ENCODE measurements around the gene PPP2R5C.
"Not testable (repeated sequence)": the region's sequence is repeated elsewhere in the genome, so short reads cannot be mapped to it uniquely, and the experiment has no call there.

PPP2R5C gene

DNA sequence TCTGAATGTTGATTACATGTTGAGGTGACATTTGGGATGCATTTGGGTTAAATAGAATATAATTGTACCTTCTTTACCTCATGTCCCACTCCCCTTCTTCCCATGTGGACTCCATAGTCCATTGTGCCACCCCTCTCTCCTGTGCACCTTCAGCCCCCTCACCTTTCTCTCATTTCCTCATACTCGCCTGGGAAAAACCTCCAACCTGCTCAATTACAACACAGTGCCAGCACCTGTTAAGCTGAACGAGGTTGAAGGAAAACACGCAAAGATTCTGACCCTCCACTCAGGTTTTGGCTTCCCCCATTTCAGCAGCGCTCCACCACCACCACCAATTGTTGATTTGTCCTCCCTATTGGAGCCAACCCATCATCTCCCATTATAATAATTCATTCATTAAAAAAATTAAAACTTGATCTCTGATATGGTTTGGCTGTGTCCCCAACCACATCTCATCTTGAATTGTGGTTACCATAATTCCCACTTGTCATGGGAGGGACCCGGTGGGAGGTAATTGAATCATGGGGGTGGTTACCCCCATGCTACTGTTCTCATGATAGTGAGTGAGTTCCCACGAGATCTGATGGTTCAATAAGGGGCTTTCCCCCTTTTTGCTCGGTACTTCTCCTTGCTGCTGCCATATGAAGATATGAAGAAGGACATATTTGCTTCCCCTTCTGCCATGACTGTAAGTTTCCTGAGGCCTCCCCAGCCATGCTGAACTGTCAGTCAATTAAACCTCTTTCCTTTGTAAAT lies 33.7 kb upstream of the PPP2R5C start:
- no peak for DNase-seq

DNA sequence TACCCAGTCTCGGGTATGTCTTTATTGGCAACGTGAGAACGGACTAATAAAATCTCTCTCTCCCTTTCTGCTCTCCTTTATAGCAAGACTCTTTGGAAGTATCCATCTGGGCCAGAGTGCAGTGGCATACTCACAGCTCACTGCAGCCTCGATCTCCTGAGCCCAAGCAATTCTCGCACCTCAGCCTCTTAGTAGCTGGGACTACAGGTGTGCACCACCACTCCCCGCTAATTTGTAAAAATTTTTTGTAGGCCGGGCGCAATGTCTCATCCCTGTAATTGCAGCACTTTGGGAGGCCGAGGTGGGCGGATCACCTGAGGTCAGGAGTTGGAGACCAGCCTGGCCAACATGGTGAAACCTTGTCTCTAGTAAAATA lies 33.2 kb upstream of the PPP2R5C start:
- DNase-seq: no peak

DNA sequence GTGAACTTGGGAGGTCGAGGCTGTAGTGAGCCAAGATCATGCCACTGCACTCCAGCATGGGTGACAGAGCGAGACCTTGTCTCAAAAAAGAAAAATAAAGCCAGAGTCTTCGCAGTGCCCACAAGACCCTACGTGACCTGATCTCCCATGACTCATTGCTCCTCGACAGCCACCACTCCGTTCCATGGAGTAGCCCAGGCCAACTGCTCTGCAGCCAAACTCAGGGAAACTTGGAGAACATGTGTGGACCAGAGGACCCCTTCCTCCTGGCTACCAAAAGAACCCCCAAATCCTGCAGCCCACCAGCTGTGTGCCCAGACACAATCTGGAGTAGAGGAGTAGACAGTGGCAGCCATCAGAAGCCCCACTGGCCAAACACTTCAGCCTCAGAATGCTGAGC lies 32.1 kb upstream of the PPP2R5C start:
- no peak for DNase-seq

DNA sequence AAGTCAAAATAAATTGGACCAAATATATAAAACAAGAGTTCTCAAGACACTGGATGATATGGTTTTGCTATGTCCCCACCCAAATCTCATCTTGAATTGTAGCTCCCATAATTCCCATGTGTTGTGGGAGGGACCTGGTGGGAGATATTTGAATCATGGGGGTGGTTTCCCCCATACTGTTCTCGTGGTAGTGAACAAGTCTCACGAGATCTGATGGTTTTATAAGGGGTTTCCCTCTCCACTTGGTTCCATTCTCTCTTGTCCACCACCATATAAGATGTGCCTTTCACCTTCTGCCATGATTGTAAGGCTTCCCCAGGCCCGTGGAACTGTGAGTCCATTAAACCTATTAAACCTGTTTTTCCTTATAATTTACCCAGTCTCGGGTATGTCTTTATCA lies 31.4 kb upstream of the PPP2R5C start:
- not testable (repeated sequence) for DNase-seq

DNA sequence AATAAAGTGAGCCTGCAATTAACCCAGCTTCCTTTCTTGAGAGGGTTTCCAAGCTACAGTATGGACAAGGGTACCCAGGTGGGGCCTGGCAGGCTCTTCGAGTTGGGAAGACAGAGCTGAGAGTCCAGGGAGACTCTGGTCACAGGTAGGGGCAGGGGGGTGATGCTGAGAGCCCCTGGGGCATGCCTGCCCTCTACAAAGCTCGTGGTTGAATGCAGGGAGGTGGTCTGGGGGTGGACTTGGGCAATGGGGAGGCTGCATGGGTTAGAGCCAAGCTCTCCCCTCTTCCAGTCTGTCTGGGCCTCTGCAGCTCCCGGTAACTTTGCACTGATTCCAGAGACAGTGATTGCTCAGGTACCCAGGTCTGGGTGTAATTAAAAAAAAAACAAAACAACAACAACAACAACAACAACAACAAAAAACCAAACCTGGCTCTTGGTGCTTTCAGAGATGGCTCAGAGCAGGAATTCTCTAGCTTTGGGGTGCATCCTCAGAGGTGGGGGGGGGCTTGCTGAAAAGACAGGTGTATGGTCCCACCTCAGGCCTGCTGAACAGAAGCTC lies 30.8 kb upstream of the PPP2R5C start:
- DNase-seq: no peak

DNA sequence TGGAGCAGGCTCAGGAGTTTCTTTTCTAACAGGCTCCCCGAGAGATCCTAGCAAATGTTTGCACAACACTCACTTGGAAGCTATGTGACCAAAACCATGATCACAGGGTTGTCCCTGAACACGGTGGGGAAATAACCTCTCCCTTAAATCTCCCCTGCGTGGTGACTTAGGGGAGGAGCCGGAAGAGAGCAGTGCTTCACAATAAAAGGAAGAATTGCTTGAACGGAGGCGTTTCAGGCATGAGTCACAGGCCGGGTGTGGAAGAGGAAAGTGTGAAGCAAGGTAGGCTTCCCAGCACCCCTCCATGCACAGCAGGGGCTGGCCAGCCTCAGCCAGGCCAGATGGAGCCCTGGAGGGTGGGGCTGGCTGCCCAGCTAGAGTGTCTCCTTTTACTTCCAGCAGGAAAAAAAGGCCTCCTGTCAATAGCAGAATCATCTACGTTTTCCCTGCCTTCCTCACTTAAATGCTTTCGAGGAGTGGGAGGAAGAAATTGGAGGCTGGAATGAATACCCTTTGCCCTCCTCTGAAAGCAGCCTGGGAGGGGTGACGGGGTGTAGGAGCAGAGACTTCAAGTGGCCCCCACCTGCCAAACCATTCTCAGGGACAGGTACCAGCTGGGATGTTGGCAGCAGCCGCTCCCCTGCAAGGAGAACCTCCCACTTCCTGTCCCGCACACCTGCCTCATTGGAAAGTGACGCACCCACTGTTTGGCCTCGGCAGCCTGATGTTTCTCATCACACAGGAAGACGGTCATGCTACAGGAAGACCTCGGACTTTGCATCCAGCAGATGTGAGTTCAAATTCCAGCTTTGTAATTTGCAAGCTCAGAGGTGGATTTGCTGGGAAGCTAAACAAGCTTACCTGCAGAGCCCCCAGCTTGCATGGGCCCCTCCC lies 30.1 kb upstream of the PPP2R5C start:
- peak; percentile 86 for DNase-seq

DNA sequence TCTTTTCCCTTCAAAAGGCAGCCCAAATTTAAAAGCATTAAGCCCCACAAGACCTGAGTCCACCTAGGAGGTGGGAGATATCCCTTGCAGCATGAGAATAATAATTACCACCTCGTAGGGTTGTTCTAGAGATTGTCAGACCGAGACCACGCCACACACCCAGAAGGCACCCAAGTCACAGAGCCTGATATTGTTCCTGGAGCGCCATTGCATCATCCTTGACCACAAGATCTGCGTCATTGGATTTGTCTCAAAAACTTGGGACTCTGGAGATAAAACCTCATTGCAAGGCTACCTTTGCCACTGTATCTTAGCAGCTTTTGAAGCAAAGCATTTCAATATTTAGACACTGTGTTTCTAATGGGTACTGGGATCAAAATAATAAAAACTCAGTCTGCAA lies 29.4 kb upstream of the PPP2R5C start:
- no peak for DNase-seq

DNA sequence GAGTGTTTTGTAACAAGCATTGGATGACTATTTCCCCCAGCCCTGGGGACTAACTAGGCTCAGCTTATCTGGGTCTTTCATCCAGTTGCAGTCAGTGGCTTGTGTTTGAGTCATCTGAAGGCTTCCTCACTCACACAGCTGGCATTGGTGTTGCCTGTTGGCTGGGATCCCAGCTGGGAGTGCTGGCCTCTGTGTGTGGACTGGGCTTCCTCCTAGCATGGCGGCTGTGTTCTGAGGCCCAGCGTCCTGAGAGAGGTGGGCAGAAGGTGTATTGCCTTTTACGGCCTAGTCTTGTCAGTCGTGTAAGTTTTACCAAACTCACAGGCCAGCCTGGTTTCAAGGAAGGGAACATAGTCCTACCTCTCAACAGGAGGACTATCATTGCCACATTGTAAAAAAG lies 28.3 kb upstream of the PPP2R5C start:
- DNase-seq: no peak

DNA sequence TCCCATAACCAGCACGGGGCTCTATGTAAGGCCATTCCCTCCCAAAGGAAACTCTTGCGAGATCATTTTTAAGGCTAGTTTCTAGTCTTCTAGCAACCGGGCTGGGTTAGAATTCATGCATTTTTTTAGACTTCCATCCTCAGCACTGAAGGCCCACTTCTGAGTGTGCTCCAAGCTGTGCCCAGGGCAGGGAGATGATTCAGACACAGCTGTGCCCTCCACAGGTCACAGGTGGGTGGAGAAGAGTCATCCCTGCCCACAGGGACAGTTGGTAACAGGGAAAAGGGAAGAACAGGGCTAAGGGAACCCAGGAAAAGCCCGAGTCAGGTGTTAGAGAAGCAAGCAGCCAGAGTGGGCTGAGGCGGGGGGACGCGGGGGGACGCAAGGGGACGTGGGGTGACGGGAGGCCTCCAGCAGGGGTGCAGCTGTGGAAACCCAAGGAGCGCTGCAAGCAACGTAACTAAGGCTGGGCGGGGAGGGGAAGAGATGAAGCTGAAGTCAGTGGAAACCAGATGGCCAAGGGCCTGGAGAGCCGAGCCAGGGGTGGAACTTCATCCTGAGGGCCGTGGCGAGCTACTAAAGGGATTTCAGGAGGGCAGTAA lies 27.2 kb upstream of the PPP2R5C start:
- DNase-seq: no peak

DNA sequence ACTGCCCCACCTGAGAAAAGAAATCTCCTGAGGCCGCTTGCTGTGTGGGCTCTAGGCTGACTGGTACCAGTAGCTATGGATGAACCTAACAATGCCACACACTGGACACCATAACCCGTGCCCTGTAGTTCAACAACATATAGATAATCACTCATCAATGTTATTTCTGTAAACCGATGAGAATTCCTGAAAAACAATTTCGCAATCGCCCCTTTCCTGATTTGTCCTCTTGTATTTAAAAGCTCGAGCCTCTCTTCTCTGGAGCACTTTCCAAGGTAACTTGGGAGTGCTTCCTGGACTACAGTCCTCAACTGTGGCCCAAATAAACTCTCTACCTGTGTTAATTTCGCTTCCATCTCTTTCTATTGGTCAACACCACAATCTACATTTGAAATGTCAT lies 26.1 kb upstream of the PPP2R5C start:
- DNase-seq: no peak

DNA sequence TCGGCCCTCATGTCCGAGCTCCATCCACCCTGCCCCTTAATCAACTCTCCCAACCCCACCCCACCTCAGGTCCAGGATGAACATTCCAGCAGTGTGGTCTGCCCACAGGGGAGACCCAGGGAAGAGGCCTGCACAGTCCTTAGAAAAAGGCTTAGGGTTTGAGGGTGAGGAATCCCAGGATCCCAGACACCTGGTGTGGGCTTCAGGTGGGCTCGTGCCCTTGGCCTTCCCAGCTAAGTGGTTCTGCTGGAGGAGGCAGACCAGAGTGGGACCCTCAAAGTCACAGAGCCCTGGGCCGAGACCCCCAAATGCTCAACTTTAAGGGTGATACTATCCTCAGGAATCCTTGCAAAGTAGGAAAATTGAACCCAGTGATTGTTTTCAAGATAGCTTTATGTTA lies 25.4 kb upstream of the PPP2R5C start:
- DNase-seq: no peak

DNA sequence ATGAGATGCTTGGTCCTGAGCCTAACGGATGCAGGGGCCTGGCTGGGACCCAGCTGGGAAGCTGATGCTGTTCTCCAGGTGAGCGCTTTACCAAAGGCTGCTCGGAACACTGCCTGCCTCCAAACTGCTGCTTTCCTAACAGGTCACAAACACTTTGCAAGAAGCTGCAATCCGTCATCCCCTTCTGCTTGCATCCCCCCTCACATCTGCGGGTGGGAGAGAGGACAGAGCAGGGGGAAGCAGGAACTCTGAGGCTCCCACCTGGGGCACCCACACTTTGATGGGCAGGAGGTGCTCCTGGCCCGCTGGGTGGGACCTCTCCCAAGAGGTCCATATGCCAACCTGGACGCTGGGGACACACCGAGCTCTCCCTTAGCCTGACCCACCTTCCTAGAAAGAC lies 24.9 kb upstream of the PPP2R5C start:
- no peak for DNase-seq

DNA sequence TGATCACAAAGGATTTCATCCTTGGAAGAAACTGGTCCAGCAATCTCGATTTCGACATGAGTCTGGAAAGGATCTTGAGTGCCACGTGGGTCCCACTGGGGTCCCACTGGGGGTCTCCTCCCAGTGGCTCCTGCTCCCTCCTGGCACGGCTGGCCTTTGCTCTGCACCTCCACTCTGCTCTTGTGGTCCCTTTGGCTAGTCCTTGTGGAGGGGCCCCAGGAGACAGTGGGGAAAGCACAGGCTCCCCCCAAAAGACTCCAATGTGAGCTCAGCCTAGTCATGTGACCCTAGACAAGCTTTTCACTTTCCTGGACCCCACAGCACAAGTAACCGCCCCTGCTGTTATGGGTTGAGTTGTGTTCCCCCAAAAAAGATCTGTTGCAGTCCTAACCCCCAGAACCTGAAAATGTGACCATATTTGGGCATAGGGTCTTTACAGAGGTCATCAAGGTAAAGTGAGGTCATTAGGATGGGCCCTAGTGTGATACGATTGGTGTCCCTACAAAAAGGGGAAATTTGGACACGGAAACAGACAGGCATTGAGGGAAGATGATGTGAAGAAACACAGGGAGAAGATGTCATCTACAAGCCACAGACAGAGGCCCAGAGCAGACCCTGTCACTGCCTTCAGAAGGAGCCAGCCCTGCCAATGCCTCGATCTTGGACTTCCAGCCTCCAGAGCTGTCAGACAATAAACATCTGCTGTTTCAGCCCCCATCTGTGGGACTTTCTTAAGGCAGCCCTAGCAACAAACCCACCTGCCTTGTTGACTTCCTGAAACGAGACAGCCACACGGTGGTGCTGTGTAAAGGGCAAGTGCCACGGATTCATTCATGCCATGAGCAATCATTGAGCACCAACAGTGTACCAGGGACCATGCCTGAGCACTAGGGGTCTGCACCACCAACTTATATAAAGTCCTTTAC lies 23.8 kb upstream of the PPP2R5C start:
- DNase-seq: no peak

DNA sequence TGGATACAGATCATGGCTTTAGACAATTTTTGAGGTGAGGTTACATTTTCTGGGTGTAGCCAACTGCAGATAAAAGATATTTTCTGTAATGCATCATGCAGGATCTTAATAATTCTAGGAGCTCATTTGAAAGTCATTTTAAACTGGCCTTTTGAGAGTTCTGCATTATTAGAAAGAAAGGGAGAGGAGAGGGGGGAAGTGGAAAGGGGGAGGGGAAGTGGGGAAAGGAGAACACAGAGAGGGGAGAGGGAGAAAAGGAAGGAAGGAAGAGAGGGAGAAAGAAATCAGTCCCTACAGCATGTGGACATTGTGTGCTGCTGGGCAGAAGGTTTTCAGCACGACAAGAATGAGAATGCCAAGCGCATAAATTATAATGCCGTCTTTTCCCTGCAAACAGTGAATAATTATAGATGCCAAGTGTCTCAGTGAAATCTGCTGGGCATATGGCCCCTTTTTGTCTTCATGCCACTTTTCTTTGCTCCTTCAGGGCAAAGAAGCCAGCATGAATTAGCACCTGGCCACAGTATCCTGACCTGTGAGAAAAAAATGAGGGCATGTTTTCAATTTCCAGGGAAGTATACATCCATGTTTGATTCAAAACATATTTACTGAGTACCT lies 22.7 kb upstream of the PPP2R5C start:
- DNase-seq: no peak

DNA sequence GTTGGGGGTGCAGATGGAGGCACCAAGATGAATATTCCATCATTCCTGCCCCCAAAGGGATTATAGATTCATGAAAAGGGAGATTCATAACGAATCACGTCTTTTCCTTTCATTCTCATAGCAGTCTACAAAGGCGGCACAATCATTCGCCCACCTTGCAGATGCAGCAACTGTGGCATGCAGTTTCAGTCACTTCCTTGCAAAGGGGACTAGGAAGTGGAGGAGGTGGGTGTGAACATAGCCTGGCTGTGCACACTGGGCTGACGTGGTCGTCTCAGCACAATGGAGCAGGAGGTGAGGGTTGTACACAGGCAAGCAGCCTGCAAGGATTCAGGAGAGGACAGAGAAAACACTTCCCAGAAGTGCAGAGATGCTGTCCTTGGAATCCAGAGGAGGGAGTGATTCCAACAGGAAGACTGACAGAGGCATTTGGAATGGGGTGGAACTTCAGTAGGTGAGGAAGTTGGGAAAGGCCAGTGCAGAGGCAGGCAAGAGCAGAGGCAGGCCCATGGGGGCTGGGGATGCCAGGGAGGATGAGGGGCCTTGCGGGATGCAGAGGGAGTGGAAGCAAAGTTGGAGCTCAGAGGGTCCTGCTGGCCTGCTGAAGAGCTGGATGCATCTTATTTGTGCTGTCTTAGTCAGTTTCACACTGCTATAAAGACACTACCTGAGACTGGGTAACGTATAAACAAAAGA lies 21.9 kb upstream of the PPP2R5C start:
- no peak for DNase-seq

DNA sequence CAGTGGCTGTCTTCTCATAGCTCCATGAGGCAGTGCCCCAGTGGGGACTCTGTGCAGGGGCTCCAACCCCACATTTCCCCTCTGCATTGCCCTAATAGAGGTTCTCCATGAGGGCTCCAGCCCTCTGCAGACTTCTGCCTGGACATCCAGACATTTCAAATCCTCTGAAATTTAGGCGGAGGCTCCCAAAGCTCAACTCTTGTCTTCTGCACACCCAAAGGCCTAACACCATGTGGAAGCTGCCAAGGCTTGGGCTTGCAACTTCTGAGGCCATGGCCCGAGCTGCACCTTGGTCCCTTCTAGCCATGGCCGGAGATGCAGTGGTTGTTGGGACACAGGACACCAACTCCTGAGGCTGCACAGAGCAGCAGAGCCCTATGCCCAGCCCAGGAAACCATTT lies 20.5 kb upstream of the PPP2R5C start:
- DNase-seq: no peak

DNA sequence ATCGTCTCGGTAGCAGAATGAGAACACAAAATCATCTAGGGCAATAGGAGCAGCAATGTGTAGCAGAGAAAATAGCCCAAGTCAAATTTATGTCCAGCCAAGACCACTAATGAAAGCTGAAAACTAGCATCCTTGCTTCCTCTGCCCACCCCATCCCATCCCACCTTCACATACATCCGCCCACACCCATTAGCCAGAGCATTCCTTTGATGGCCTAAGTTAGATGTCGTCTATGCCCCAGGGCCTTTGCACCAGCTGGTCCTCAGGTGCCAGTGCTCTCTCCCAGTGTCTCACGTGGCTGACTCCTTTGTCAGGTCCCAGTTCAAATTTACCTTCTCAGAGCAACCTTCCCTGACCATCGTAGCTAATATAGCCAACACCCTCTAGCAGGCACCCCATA lies 17.8 kb upstream of the PPP2R5C start:
- DNase-seq: no peak

DNA sequence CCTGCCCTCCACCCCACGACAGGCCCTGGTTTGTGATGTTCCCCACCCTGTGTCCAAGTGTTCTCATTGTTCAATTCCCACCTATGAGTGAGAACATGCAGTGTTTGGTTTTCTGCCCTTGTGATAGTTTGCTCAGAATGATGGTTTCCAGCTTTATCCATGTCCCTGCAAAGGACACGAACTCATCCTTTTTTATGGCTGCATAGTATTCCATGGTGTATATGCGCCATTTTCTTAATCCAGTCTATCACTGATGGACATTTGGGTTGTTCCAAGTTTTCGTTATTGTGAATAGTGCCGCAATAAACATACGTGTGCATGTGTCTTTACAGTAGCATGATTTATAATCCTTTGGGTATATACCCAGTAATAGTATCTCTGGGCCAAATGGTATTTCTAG lies 17.1 kb upstream of the PPP2R5C start:
- DNase-seq: not testable (repeated sequence)

DNA sequence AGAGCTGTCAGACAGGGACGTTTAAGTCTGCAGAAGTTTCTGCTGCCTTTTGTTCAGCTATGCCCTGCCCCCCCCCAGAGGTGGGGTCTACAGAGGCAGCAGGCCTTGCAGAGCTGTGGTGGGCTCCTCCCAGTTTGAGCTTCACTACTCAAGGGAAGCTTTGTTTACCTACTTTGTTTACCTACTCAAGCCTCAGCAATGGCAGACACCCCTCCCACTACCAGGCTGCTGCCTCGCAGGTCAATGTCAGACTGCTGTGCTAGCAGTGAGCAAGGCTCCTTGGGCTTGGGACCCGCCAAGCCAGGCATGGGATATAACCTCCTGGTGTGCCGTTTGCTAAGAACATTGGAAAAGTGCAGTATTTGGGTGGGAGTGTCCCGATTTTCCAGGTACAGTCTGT lies 11.8 kb upstream of the PPP2R5C start:
- not testable (repeated sequence) for DNase-seq

DNA sequence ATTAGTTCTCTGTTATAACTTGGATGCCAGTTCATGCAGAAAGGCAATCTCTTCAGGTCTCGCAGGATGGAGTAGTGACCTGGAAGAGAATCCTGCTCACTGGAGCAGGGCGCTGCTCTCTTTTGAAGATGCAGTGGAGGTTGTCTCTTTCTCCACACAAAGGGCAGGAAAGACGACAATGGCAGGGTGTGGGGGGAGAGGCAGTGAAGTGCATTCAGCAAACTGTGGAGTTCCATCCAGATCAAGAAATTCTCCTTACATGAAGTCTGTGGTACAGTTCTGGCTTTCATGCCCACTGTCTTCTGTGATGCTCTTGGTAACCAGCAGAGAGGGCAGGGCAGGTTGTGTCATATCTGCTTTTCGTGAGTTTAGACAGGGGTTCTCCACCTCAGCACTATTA lies 6.6 kb upstream of the PPP2R5C start:
- no peak for DNase-seq

DNA sequence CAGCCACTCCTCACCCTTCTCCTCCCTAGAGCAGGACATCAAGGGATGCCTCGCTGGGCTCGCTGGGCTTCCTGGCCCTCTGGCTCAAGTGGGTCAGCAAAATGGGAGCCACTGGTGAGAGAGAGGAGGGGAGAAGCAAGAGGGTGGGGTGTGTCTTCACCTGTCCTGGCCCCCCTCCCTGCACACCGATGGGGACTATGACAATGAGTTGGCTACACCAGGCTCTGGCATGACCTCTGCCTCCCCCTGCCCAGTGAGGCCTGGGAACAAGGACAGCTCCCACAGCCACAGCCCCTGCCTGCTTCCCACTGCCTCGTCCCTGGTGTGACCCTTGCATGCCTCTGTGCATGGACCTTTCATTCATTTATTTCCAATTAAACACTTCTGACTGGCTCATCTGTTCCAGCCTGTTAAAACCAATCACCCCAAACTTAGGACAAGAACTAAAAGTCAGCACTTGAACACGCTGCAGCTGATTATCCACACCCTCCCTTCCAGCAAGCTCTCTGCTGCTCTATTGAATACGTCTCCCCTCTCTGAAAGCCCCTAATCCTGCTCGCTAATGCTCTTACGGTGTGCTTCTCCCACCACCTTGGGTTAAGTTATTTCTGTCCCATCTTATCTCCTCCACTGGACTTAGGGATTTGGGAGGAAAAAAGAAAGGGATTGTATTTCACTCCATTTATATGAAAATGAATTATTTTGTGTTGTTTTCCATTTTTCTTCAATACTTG lies 5.8 kb upstream of the PPP2R5C start:
- DNase-seq: no peak

Data from NCI-H2081 treated with DMSO at 0.1 percent for 48 hours (cell line).